ENCODE data around the gene PHC3. TPM values are rescaled to one million over a fixed set of nuclear protein-coding genes. Genes with fewer than 3 reads are reported as not detected.
"Not testable (repeated sequence)": the region's sequence is repeated elsewhere in the genome, so short reads cannot be mapped to it uniquely, and the experiment has no call there.

The PHC3 gene
- total and polyA plus RNA-seq, 2 experiments from 2014 or later: 17.5 to 72.2 TPM

DNA sequence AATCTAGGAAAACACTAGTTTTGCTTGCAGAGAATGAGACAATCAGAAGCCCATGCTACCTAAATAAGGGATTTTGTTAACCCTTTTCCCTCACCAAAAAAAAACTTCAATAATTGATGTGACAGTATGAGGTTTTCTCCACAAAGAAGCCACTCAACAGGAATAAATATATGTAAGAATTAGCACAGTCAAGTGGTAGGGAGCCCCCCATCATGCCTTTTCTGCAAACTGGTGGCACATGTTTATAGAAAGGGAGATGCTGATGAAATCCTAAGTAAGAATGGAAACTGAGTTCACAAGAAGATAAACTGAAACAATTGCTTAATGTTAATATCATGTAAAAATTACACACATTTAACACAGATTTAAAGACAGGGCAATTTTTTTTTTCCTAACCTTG lies 51.0 kb downstream of the PHC3 start:
- no peaks in the 10 kb centered on the region for H3K4me1 ChIP-seq (ENCODE audit: insufficient read depth)
- peaks cover 80% of the 10 kb centered on the region for H3K79me2 ChIP-seq (ENCODE audit: insufficient read depth)
- no peaks in the 10 kb centered on the region for H3K27me3 ChIP-seq (replicated peaks; ENCODE audit: insufficient read depth)
- no peak overlapping the region for H2AFZ ChIP-seq
- no peak for DNase-seq
- no peak overlapping the region for H3K4me3 ChIP-seq
- TF ChIP-seq EZH2phosphoT487 (IDR thresholded peaks at IDR 0.05; ENCODE audit: insufficient read depth, low read depth): no peak
- no peak for TF ChIP-seq EZH2 (IDR thresholded peaks at IDR 0.05; ENCODE audit: insufficient read depth, poor library complexity, severe bottlenecking)
- H4K20me1 ChIP-seq (ENCODE audit: insufficient read depth): no peaks in the 10 kb centered on the region
- H3K4me2 ChIP-seq (ENCODE audit: unreplicated experiment): no peak overlapping the region
- peaks cover 4% of the 10 kb centered on the region; the same call in 1 of the 2 replicates for H3F3A ChIP-seq (ENCODE audit: insufficient read depth)
- in situ Hi-C loops (cut with MboI): no loop called here
- no peaks in the 10 kb centered on the region for H3K9me2 ChIP-seq (ENCODE audit: insufficient read depth)
- H3K9me3 ChIP-seq (ENCODE audit: low read depth): no peaks in the 10 kb centered on the region
- peaks cover 61% of the 10 kb centered on the region for H3K36me3 ChIP-seq (ENCODE audit: low read depth)
- H3K27ac ChIP-seq: no peak overlapping the region
- no peak overlapping the region for H3K9ac ChIP-seq

DNA sequence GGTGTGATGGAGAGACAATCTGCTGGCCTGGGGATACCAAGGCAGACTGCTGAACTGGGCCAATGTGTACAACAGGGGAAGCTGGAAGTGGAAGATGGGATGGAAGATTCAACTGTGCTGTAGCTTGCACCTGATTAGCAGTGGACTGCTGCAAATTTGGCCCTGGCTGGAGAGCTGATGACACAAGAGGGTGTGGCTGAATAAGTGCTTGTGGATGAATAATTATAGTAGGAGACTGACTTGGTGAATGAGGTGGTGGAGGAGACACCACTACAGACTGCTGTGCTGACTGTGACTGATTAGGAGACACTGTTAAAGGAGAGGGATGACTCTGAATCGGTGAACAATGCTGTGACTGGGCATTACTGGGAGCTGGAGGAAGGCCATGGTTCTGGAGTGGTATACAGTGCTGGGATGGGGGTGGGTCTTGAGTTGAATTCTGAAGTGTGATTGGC lies 52.5 kb downstream of the PHC3 start:
- H3K9me3 ChIP-seq (ENCODE audit: low read depth): no peaks in the 10 kb centered on the region
- TF ChIP-seq EZH2 (IDR thresholded peaks at IDR 0.05; ENCODE audit: insufficient read depth, poor library complexity, severe bottlenecking) (no peak), EZH2phosphoT487 (IDR thresholded peaks at IDR 0.05; ENCODE audit: insufficient read depth, low read depth) (no peak)
- no peaks in the 10 kb centered on the region for H3K27me3 ChIP-seq (replicated peaks; ENCODE audit: insufficient read depth)
- H3K36me3 ChIP-seq (ENCODE audit: low read depth): peaks cover 64% of the 10 kb centered on the region
- H3K9ac ChIP-seq: no peak overlapping the region
- H4K20me1 ChIP-seq (ENCODE audit: insufficient read depth): no peaks in the 10 kb centered on the region
- H3K4me3 ChIP-seq: no peak overlapping the region
- no peaks in the 10 kb centered on the region for H3K9me2 ChIP-seq (ENCODE audit: insufficient read depth)
- no peaks in the 10 kb centered on the region for H3K4me1 ChIP-seq (ENCODE audit: insufficient read depth)
- H3F3A ChIP-seq (ENCODE audit: insufficient read depth): peaks cover 4% of the 10 kb centered on the region; the same call in 1 of the 2 replicates
- WGBS, 2 experiments (ENCODE audit: low coverage in 1 of 2, low lambda C conversion rate in 2 of 2, missing lambda C conversion rate in 2 of 2): 41 to 62% methylated on average over 1 of the region's 1 CpG
- peak overlapping the region; percentile 52 for H3K27ac ChIP-seq
- no peak overlapping the region for H3K4me2 ChIP-seq (ENCODE audit: unreplicated experiment)
- in situ Hi-C loops (cut with MboI): no loop called here
- no peak overlapping the region for H2AFZ ChIP-seq
- peaks cover 79% of the 10 kb centered on the region for H3K79me2 ChIP-seq (ENCODE audit: insufficient read depth)
- peak; percentile 62 for DNase-seq

- Histone ChIP-seq H4K20me1 (ENCODE audit: insufficient read depth) (no peaks in the 10 kb centered on the region), H3K4me3 (no peak overlapping the region), H3K4me2 (ENCODE audit: unreplicated experiment) (no peak overlapping the region), H3K9ac (no peak overlapping the region), H2AFZ (no peak overlapping the region), H3K4me1 (ENCODE audit: insufficient read depth) (no peaks in the 10 kb centered on the region), H3K27ac (no peak overlapping the region), H3K79me2 (ENCODE audit: insufficient read depth) (peaks cover 75% of the 10 kb centered on the region), H3F3A (ENCODE audit: insufficient read depth) (peaks cover 4% of the 10 kb centered on the region; the same call in 1 of the 2 replicates), H3K27me3 (replicated peaks; ENCODE audit: insufficient read depth) (no peaks in the 10 kb centered on the region), H3K36me3 (ENCODE audit: low read depth) (peaks cover 59% of the 10 kb centered on the region), H3K9me2 (ENCODE audit: insufficient read depth) (no peaks in the 10 kb centered on the region), H3K9me3 (ENCODE audit: low read depth) (no peaks in the 10 kb centered on the region)
- WGBS, 2 experiments (ENCODE audit: low coverage in 1 of 2, low lambda C conversion rate in 2 of 2, missing lambda C conversion rate in 2 of 2): 73 to 81% methylated on average over 4 of the region's 4 CpGs
- no peak for DNase-seq
- in situ Hi-C loops (cut with MboI): no loop called here
- TF ChIP-seq EZH2 (IDR thresholded peaks at IDR 0.05; ENCODE audit: insufficient read depth, poor library complexity, severe bottlenecking) (no peak), EZH2phosphoT487 (IDR thresholded peaks at IDR 0.05; ENCODE audit: insufficient read depth, low read depth) (no peak)
Measured at GRCh38 chr3:170128259-170128976, 53.1 kb downstream of the PHC3 start.

- H3K27ac ChIP-seq: no peak overlapping the region
- peak; percentile 38 for DNase-seq
- no peaks in the 10 kb centered on the region for H4K20me1 ChIP-seq (ENCODE audit: insufficient read depth)
- no peak for TF ChIP-seq EZH2phosphoT487 (IDR thresholded peaks at IDR 0.05; ENCODE audit: insufficient read depth, low read depth)
- TF ChIP-seq EZH2 (IDR thresholded peaks at IDR 0.05; ENCODE audit: insufficient read depth, poor library complexity, severe bottlenecking): no peak
- in situ Hi-C loops (cut with MboI): no loop called here
- no peaks in the 10 kb centered on the region for H3F3A ChIP-seq (ENCODE audit: insufficient read depth)
- no peaks in the 10 kb centered on the region for H3K9me3 ChIP-seq (ENCODE audit: low read depth)
- H2AFZ ChIP-seq: no peak overlapping the region
- peaks cover 77% of the 10 kb centered on the region for H3K36me3 ChIP-seq (ENCODE audit: low read depth)
- H3K4me1 ChIP-seq (ENCODE audit: insufficient read depth): no peaks in the 10 kb centered on the region
- H3K9me2 ChIP-seq (ENCODE audit: insufficient read depth): no peaks in the 10 kb centered on the region
- H3K9ac ChIP-seq: no peak overlapping the region
- no peak overlapping the region for H3K4me3 ChIP-seq
- no peak overlapping the region for H3K4me2 ChIP-seq (ENCODE audit: unreplicated experiment)
- H3K79me2 ChIP-seq (ENCODE audit: insufficient read depth): peaks cover 15% of the 10 kb centered on the region; the same call in 1 of the 2 replicates
- no peaks in the 10 kb centered on the region for H3K27me3 ChIP-seq (replicated peaks; ENCODE audit: insufficient read depth)
Measured at GRCh38 chr3:170117134-170117533, 64.4 kb downstream of the PHC3 start.

DNA sequence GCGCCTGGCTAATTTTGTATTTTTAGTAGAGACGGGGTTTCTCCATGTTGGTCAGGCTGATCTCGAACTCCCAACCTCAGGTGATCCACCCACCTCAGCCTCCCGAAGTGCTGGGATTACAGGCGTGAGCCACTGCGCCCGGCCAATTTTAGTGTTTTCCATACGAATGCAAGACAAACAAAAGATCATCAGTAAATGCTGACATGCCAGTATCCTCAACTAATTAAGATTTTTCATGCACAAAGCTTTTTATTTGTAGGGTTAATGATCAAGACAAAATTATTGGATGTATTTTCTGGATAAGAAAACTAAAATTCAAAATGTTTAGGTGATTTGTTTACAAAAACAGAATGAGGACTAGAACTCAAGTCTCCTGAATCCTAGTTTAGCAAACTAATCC lies 67.4 kb downstream of the PHC3 start:
- H3K4me3 ChIP-seq; H3K4me2 ChIP-seq (ENCODE audit: unreplicated experiment); in situ Hi-C loops (cut with MboI); H4K20me1 ChIP-seq (ENCODE audit: insufficient read depth); H3K9me3 ChIP-seq (ENCODE audit: low read depth); H3F3A ChIP-seq (ENCODE audit: insufficient read depth); H3K27ac ChIP-seq; H3K9me2 ChIP-seq (ENCODE audit: insufficient read depth); H2AFZ ChIP-seq; DNase-seq; H3K27me3 ChIP-seq (replicated peaks; ENCODE audit: insufficient read depth); H3K4me1 ChIP-seq (ENCODE audit: insufficient read depth); H3K9ac ChIP-seq: not testable (repeated sequence)
- H3K36me3 ChIP-seq (ENCODE audit: low read depth): peaks cover 68% of the 10 kb centered on the region
- WGBS, 2 experiments (ENCODE audit: low coverage in 1 of 2, low lambda C conversion rate in 2 of 2, missing lambda C conversion rate in 2 of 2): 94 to 97% methylated on average over 8 of the region's 8 CpGs
- H3K79me2 ChIP-seq (ENCODE audit: insufficient read depth): peaks cover 34% of the 10 kb centered on the region

Measured in GM23248 (cell line).